ENCODE results near the gene PTPRN.

DNA sequence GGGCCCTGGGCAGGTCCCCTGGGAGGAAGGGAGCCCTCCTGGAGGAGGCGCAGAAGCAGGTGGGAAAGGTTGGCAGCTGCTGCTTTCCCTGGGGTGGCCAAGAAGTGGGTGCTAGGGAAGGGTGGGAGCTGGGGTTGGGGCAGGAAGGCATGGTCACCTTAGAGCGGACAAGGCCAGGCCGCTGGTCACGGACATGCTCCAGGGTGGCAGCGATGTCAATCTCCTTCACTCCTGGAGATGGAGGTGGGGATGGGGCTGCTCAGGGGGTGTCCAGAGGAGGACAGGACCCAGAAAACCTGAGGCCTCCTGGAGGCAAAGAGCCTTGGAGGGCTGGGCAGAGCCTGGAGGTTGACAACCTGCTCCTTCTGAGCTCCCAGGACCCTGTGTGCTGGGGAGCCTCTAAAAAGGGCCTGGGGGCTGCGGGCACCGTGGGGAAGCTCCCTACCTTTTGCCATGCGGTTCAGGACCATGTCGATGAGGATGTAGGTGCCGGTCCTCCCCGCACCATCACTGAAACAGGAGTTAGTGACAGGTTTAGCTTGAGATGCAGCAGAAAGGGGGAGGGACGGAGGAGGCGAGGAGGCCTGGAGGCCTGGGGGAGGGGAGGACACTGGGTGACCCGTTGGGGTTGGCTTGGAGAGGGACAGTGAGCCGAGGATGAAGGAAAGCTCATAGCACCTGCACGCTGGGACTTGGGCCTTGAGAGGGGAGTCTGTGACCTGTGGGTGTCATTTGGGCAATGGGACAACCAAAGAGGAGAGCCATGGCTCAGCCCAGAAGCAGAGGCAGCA is 18.6 kb downstream of the PTPRN start:
- no peak for TF ChIP-seq POLR2AphosphoS5 (IDR thresholded peaks at IDR 0.05)
- TF ChIP-seq, protein P1, sequence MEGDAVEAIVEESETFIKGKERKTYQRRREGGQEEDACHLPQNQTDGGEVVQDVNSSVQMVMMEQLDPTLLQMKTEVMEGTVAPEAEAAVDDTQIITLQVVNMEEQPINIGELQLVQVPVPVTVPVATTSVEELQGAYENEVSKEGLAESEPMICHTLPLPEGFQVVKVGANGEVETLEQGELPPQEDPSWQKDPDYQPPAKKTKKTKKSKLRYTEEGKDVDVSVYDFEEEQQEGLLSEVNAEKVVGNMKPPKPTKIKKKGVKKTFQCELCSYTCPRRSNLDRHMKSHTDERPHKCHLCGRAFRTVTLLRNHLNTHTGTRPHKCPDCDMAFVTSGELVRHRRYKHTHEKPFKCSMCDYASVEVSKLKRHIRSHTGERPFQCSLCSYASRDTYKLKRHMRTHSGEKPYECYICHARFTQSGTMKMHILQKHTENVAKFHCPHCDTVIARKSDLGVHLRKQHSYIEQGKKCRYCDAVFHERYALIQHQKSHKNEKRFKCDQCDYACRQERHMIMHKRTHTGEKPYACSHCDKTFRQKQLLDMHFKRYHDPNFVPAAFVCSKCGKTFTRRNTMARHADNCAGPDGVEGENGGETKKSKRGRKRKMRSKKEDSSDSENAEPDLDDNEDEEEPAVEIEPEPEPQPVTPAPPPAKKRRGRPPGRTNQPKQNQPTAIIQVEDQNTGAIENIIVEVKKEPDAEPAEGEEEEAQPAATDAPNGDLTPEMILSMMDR (IDR thresholded peaks at IDR 0.05), result no peak

All from gastroesophageal sphincter (tissue), 3 donors.